Hepatocyte (in vitro differentiated cells): ENCODE measurements around the gene PEX26. TPM values are rescaled to one million over a fixed set of nuclear protein-coding genes. Genes with fewer than 3 reads are reported as not detected.

Experiments
- DNase-seq: peaks from one replicate; pipeline ENCODE4 v3.0.0-alpha.2; 2016; ENCODE audit warnings: low spot score
- H2AFZ ChIP-seq: fragments of 200-600 bp; sonication (generic); 2 replicates; pipeline ENCODE4 v1.6.0; 2016; ENCODE audit warnings: antibody characterized with exemption, mild to moderate bottlenecking
- H3K27ac ChIP-seq: fragments of 200-600 bp; sonication (generic); 2 replicates; pipeline ENCODE4 v1.5.1; 2016; ENCODE audit warnings: mild to moderate bottlenecking
- H3K27me3 ChIP-seq: fragments of 200-600 bp; sonication (generic); 2 replicates; pipeline ENCODE4 v1.6.1; 2016
- H3K36me3 ChIP-seq: fragments of 200-600 bp; sonication (generic); replicated peaks from 2 replicates; pipeline ENCODE4 v1.5.1; 2016; ENCODE audit warnings: low read depth; ENCODE audit not compliant: insufficient read depth
- H3K4me1 ChIP-seq: fragments of 200-600 bp; sonication (generic); 2 replicates; pipeline ENCODE4 v1.5.1; 2016; ENCODE audit warnings: mild to moderate bottlenecking, moderate library complexity; ENCODE audit not compliant: insufficient read depth
- H3K4me2 ChIP-seq: fragments of 200-600 bp; sonication (generic); 2 replicates; pipeline ENCODE4 v1.6.0; 2016
- H3K4me3 ChIP-seq: fragments of 200-600 bp; sonication (generic); 2 replicates; pipeline ENCODE4 v1.5.1; 2016; ENCODE audit warnings: mild to moderate bottlenecking
- H3K79me2 ChIP-seq: fragments of 200-600 bp; sonication (generic); 2 replicates; pipeline ENCODE4 v1.6.0; 2017; ENCODE audit warnings: mild to moderate bottlenecking
- H3K9me2 ChIP-seq: fragments of 200-600 bp; sonication (generic); replicated peaks from 2 replicates; pipeline ENCODE4 v1.6.0; 2017; ENCODE audit warnings: mild to moderate bottlenecking; ENCODE audit not compliant: insufficient read depth
- H3K9me3 ChIP-seq: fragments of 200-600 bp; sonication (generic); 2 replicates; pipeline ENCODE4 v1.5.1; 2016; ENCODE audit warnings: low read depth, mild to moderate bottlenecking
- H4K20me1 ChIP-seq: fragments of 200-600 bp; sonication (generic); 2 replicates; pipeline ENCODE4 v1.6.0; 2016; ENCODE audit warnings: mild to moderate bottlenecking; ENCODE audit not compliant: insufficient read depth, poor library complexity, severe bottlenecking
- CTCF ChIP-seq: fragments of 200-600 bp; sonication (generic); IDR thresholded peaks from 2 replicates; pipeline ENCODE4 v1.5.1; 2016; ENCODE audit warnings: antibody characterized with exemption, mild to moderate bottlenecking; ENCODE audit not compliant: poor library complexity
- EZH2 ChIP-seq: fragments of 200-600 bp; sonication (generic); IDR thresholded peaks from 2 replicates; pipeline ENCODE4 v1.6.1; 2016; ENCODE audit warnings: antibody characterized with exemption, mild to moderate bottlenecking, borderline replicate concordance
- EZH2phosphoT487 ChIP-seq: fragments of 200-600 bp; sonication (generic); IDR thresholded peaks from one replicate; pipeline ENCODE4 v1.6.1; 2018; ENCODE audit warnings: antibody characterized with exemption, mild to moderate bottlenecking, low read depth, moderate library complexity; ENCODE audit not compliant: unreplicated experiment, severe bottlenecking
- WGBS: methylation state at CpG from one replicate; pipeline ENCODE4 v1.1.6; 2016; ENCODE audit warnings: low lambda C conversion rate; ENCODE audit errors: missing lambda C conversion rate; 5-methylcytosine and 5-hydroxymethylcytosine counted together
- polyA plus RNA-seq: library from polyadenylated mRNA; unstranded; fragments of >200 nt; fragmentation: Nextera tagmentation; extraction: Ambion mirVana; gene quantifications from 2 replicates; pipeline ENCODE4 v1.2.1, GENCODE V29; 2016
- total RNA-seq: library from RNA; depleted of rRNA; stranded (reverse); fragments of >200 nt; gene quantifications from 2 replicates; pipeline ENCODE4 v1.2.3, GENCODE V29; 2014

The PEX26 gene
- total and polyA plus RNA-seq, 2 experiments from 2014 or later = 5.4 to 30.9 TPM

DNA sequence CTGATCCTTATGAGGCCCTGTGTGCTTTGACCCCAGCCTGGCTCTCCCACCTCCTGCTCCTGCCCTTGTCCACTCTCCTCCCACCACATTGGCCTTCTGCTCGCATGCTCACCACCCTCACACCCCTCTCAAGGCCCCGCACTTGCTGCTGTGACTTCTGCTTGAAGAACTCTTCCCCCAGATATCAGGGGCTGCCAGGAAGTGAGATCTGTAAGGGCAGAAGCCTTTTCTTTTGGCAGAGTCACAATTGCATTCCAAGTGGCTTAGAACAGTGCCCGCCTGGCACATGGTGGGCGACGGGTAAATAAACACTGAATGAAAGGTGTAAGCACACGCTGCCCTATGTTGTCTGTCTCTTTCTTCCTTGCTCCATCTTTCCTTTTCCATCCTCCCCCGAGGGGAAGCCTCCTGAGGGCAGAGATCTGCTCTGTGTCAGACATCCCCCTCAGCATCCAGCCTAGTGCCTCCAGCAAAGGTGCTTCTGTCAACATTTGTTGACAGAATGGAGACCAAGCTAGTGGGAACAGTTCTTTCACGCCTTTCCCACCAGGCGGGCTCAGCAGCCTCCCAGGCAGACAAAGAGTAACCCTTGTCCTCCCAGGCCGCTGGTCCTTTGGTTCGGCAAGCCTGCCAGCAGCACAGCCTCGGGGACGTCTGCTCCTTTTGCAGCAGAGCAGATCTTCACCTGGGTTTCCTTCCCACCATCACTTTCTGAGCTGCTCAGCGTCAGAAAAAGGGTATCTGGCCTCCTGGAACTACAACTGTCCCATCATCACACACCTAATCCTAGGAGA is 10.0 kb upstream of the PEX26 start:
- Histone ChIP-seq H3K9me3 (no peaks in the 10 kb centered on the region), H3K27me3 (no peaks in the 10 kb centered on the region), H3K27ac (no peak overlapping the region), H4K20me1 (no peaks in the 10 kb centered on the region), H3K4me3 (no peak overlapping the region), H3K4me1 (peaks cover 20% of the 10 kb centered on the region), H3K79me2 (no peaks in the 10 kb centered on the region), H2AFZ (no peak overlapping the region), H3K4me2 (no peak overlapping the region), H3K9me2 (no peaks in the 10 kb centered on the region), H3K36me3 (no peaks in the 10 kb centered on the region)
- no peak for DNase-seq
- no peak for TF ChIP-seq EZH2phosphoT487
- TF ChIP-seq EZH2 = no peak
- TF ChIP-seq CTCF = no peak
- WGBS = 66% methylated on average over 14 of the region's 14 CpGs

DNA sequence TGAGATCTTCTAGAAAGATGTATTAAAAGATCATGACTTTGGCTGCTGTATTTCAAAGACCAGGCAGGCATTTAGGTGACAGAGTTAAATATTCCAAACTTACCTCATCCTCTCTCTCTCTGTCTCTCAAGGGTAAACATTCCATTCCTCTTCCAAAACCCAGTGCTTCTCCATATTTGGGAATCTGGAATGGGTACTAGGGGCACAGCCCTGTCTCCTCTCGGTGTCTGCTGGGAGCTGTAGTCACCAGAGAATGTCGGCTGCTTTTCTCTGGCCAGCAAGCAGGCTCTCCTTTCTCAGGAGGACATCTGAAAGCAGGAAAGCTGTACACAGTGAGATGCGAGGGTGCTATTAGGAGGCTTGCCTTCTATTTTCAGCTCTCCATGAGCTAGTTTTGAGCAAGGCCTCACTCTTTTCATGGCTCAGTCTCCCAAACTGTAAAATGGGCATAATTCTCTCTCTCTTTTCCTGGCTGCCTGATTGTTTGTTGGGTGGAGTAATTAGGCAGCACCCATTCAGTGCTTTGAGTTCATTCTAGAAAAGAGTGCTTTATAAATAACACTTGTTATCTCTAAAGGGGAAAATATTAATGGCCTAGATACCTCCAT is 9.3 kb upstream of the PEX26 start:
- Histone ChIP-seq H3K27me3 (no peaks in the 10 kb centered on the region), H3K4me2 (no peak overlapping the region), H2AFZ (no peak overlapping the region), H3K79me2 (no peaks in the 10 kb centered on the region), H3K27ac (peak overlapping the region; percentile 79), H3K9me3 (no peaks in the 10 kb centered on the region), H3K4me3 (no peak overlapping the region), H3K36me3 (no peaks in the 10 kb centered on the region), H3K4me1 (peaks cover 24% of the 10 kb centered on the region), H3K9me2 (no peaks in the 10 kb centered on the region), H4K20me1 (no peaks in the 10 kb centered on the region)
- WGBS = 78% methylated on average over 3 of the region's 3 CpGs
- no peak for DNase-seq
- TF ChIP-seq EZH2phosphoT487 (no peak), CTCF (no peak), EZH2 (no peak)

- no peak for DNase-seq
- TF ChIP-seq EZH2phosphoT487 (no peak), EZH2 (no peak), CTCF (no peak)
- no peaks in the 10 kb centered on the region for H3K9me3 ChIP-seq
- H3K4me1 ChIP-seq = peaks cover 24% of the 10 kb centered on the region
- H3K79me2 ChIP-seq = no peaks in the 10 kb centered on the region
- no peaks in the 10 kb centered on the region for H3K36me3 ChIP-seq
- 59% methylated on average over 2 of the region's 2 CpGs for WGBS
- H3K4me2 ChIP-seq = no peak overlapping the region
- H3K27me3 ChIP-seq = no peaks in the 10 kb centered on the region
- peak overlapping the region; percentile 79 for H3K27ac ChIP-seq
- H2AFZ ChIP-seq = no peak overlapping the region
- H3K9me2 ChIP-seq = no peaks in the 10 kb centered on the region
- no peak overlapping the region for H3K4me3 ChIP-seq
- H4K20me1 ChIP-seq = no peaks in the 10 kb centered on the region
These were observed 8.7 kb upstream of the PEX26 start for GRCh38 chr22:18069041-18069440.
